GM10248 (cell line): Measurements from ENCODE around the gene MAFG.

ENCODE experiments used
- CTCF ChIA-PET: fragments of 300-600 bp; sonication (Branson Sonifier 250); formaldehyde crosslinking; extraction: SDS; loops from one replicate; lab custom pipeline; 2021; ENCODE audit warnings: antibody characterized with exemption; lab: Yijun Ruan, JAX
- POLR2A ChIA-PET: fragments of 350-650 bp; sonication (Branson Sonifier 250); formaldehyde crosslinking; extraction: SDS; loops from one replicate; lab custom pipeline; 2020; ENCODE audit warnings: antibody characterized with exemption; lab: Yijun Ruan, JAX
- DNase-seq: peaks from one replicate; pipeline ENCODE4 v3.0.0; 2012; ENCODE audit errors: extremely low spot score
- TF ChIP-seq, protein P1 (sequence below): IDR thresholded peaks from 2 replicates; pipeline ENCODE4 v1.5.1; 2012; ENCODE audit warnings: mild to moderate bottlenecking, low read depth; ENCODE audit errors: extremely low read depth, missing control alignments, control extremely low read depth

The MAFG gene

DNA sequence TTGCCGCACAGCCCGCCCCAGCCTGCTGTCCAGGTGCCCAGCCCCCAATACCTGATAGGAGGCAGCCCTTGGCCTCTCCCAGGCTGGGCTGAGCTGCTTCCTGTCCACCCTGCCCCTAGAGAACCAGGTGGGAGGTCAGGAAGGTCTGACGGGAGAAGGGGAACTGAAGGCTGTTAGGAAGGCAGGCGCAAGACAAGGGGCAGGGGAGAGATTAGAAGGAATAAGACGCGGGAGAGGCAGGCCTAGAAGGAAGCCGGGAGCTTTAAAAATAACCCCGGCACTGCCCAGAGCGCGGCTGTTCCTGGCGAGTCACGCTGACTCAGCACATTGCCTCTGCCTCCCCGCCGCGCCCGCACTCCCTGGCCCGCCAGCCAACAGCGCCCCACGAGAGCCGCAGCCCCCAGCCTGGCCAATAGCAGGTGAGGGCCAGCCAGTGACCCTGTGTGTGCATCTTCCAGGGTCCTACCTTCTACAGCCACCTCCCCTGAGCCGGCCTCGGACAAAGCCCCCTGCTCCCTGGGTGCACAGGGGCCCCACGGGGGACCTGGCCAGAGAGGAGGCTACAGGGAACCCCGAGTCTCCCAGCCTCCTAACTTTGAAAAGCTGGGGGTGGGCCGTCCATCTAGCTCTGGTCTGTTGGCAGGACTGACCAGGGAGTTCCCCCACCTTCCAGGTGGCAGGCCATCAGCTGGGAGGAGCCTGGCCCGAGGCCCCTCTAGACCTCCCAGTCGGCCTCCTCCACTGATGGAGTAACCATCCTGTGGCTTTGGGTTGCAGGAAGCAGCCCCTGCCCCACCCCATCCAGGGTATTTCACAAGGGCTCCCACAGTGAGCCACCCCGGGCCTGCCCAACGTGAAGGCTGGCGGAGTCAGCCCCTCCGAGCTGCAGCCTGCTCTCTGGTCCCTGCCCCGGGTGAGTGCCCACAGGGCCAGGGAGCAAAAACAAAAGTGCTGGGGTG is 4.0 kb downstream of the MAFG start:
- POLR2A ChIA-PET = interaction anchor here (0.5 to 1.1 kb wide), 4 partner anchors 11 to 151 kb away, joined by 3 to 8 read pairs (median 4); no protein-coding TSS in a partner anchor
- CTCF ChIA-PET = interaction anchor here (0.6 to 2.6 kb wide), 4 partner anchors 11 to 107 kb away, joined by 3 to 8 read pairs (median 4); no protein-coding TSS in a partner anchor
- TF ChIP-seq, protein P1, sequence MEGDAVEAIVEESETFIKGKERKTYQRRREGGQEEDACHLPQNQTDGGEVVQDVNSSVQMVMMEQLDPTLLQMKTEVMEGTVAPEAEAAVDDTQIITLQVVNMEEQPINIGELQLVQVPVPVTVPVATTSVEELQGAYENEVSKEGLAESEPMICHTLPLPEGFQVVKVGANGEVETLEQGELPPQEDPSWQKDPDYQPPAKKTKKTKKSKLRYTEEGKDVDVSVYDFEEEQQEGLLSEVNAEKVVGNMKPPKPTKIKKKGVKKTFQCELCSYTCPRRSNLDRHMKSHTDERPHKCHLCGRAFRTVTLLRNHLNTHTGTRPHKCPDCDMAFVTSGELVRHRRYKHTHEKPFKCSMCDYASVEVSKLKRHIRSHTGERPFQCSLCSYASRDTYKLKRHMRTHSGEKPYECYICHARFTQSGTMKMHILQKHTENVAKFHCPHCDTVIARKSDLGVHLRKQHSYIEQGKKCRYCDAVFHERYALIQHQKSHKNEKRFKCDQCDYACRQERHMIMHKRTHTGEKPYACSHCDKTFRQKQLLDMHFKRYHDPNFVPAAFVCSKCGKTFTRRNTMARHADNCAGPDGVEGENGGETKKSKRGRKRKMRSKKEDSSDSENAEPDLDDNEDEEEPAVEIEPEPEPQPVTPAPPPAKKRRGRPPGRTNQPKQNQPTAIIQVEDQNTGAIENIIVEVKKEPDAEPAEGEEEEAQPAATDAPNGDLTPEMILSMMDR = no peak
- no peak for DNase-seq

DNA sequence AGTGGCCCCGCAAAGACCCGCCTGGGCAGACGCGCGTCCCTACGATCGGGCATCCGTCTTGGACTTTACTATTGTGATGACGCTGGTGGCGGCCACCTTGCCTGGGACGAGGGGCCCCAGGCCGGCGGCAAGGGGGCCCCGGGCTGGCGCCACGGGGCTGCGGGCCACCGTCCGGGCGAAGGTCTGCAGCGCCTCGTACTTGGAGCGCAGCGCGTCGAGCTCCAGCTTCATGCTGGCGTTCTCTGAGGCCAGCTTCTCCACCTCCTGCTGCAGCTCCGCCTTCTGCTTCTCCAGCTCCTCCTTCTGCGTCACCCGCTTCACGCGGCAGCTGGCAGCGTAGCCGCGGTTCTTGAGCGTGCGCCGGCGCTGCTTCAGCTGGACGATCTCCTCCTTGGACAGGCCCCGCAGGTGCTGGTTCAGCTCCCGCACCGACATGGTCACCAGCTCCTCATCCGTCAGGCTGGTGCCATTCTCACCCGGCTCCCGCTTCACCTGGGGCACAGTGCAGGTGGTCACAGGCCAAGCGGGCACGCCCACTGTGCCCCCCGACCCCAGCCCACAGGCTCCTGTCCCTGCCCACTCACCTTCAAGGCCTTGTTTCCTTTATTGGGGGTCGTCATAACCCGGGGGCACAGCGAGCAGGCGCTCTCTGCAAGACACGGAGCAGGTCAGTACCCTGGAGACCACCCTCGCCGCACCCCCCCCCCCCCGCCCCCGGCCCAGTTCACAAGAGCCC is 4.8 kb downstream of the MAFG start:
- ChIA-PET CTCF (no interaction called here), POLR2A (interaction anchor here (0.8 kb wide), 1 partner anchor 12 kb away, joined by 3 read pairs; no protein-coding TSS in a partner anchor)
- no peak for DNase-seq
- TF ChIP-seq, protein P1 = no peak

DNA sequence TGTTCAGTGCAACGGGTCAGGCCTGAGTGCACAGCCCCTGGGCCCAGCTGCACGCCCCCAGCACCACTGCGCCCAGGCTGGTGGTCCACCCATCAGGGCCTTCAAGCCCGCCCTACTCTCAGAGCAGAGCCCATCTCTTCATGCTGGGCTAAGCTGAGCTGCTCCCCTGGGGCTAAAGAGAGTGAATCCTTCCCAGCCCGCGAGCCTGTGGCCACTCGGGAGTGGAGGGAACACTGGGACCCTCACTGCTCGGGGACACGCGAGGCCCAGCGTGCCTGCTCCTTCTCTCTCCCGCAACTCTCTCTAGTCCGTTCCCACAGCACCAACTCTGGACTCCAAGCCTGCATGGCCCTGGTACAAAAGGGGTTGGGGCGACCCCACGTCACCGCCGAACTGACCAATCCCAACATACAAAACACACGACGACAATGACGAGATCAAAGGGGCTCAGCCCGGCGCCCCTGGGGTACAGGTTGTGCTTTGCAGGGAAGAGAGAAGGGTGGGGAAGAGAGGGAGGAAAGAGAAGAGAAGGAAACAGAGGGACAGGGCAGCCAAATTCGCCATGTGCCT is 5.5 kb downstream of the MAFG start:
- CTCF ChIA-PET = no interaction called here
- no peak for DNase-seq
- POLR2A ChIA-PET = no interaction called here
- TF ChIP-seq, protein P1 = no peak

DNA sequence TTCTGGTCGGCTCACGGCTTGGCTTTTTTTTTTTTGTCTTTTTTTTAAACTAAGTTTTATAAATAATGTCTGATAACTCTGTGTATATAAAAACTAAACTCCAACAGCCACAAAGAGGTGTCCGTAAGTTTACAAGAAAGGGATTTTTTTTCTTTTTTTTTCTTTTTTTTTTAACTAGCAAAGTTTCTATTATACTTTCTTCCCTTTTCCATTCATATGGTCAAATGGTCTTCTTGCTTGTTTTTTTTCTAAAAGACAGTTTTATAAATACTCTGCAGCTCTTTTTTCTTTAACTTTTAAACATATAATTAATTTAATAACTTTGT is 6.0 kb downstream of the MAFG start:
- ChIA-PET POLR2A (no interaction called here), CTCF (no interaction called here)
- TF ChIP-seq, protein P1 = no peak
- no peak for DNase-seq

DNA sequence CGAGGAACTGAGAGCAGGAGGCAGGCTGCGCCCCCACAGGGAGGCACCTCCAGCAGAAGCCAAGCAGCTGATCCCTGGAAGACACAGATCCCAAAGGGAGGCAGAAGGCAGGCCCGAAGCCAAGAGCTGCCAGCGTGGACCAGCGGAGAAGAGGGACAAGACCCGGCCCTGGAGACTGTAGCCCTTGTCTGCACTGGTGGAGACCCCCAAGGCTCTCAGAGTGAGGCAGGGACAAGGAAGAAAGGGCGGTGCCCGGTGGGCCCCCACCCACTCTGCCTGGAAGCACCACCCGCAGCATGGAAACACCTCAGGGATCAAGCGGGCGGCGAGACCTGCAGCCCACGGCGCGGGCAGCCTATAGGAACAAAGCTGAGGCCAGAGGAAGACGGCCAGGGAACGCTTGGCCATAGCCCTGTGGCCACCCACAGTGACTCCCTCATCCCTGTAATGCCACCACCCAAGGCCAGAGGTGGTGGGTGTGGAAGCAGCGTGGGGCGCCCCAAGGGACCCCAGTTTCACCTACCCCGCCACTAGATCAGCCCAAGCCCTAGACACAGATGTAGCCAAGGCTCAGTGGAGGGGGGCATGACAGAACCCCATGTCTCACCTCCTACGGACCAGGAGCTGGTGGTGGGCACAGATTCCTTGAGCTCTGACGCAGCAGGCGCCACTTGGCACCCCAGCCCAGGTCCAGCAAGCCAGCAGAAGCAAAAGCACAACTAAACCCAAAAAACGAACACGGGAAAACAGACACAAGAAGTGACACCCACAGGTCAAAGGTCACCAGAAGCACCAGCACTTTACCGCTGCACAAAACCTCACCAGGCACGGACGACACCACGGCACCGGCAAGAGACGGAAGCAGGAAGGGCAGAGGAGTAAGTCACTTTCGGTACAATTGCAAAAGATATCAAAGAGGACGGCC is 6.7 kb downstream of the MAFG start:
- no peak for DNase-seq

More for the DNA sequence above, 6.7 kb downstream of the MAFG start:
- TF ChIP-seq, protein P1 = no peak
- ChIA-PET CTCF (interaction anchor here (1.4 kb wide), 1 partner anchor 27 kb away, joined by 3 read pairs; no protein-coding TSS in a partner anchor), POLR2A (interaction anchor here (1.1 kb wide), 1 partner anchor 10 kb away, joined by 13 read pairs; no protein-coding TSS in a partner anchor)
